PFSK-1 (cell line): ENCODE measurements around the gene ST3GAL2.

Source experiments
- FOXP2 ChIP-seq: optimal IDR thresholded peaks from 2 replicates; pipeline ENCODE3; 2011; ENCODE audit warnings: borderline replicate concordance, control low read depth, inconsistent platforms; ENCODE audit not compliant: insufficient read depth; ENCODE audit errors: extremely low read length, extremely low read depth
- POLR2AphosphoS5 ChIP-seq: IDR thresholded peaks from 2 replicates; pipeline ENCODE4 v1.6.1; 2012; ENCODE audit warnings: low read depth, mild to moderate bottlenecking, control low read depth, low read length, moderate library complexity
- SIN3A ChIP-seq: IDR thresholded peaks from 2 replicates; pipeline ENCODE4 v1.6.1; 2012; ENCODE audit warnings: mild to moderate bottlenecking, low read length, moderate library complexity, borderline replicate concordance; ENCODE audit not compliant: insufficient read depth
- TAF1 ChIP-seq: IDR thresholded peaks from 2 replicates; pipeline ENCODE4 v1.6.1; 2012; ENCODE audit warnings: low read length, control low read depth, borderline replicate concordance; ENCODE audit not compliant: insufficient read depth
- TF ChIP-seq, protein P1 (sequence below), 2 experiments: IDR thresholded peaks; 2 replicates each; pipeline versions ENCODE4 v1.6.1 to v1.8.0; 2011 to 2012; ENCODE audit warnings: low read depth in 2 of 2, low read length in 2 of 2, control low read depth in 1 of 2, inconsistent platforms in 1 of 2, mild to moderate bottlenecking in 1 of 2, moderate library complexity in 1 of 2; ENCODE audit not compliant: insufficient read depth in 1 of 2

DNA sequence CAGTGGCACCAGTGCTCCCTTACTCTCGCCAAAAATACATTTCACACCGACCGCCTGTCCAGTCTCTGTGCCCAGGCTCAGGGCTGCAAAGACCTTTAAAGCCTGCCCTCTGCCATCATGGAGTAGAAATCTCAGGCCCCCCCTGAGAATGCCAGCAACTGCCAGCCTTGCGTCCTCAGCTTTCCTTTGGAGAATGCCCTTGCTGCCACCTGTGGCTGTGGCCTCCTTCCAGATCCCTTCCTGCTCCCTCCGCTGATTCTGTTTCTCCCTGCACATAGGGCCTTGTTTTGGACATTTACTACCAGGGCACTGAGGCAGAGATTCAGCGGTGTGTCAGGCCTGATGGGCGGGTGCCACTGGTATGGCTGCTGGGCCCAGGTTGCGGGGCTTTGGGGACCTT lies 28.7 kb upstream of the ST3GAL2 start:
- TF ChIP-seq TAF1 (no peak), POLR2AphosphoS5 (no peak), SIN3A (no peak), FOXP2 (no peak)
- TF ChIP-seq, protein P1, sequence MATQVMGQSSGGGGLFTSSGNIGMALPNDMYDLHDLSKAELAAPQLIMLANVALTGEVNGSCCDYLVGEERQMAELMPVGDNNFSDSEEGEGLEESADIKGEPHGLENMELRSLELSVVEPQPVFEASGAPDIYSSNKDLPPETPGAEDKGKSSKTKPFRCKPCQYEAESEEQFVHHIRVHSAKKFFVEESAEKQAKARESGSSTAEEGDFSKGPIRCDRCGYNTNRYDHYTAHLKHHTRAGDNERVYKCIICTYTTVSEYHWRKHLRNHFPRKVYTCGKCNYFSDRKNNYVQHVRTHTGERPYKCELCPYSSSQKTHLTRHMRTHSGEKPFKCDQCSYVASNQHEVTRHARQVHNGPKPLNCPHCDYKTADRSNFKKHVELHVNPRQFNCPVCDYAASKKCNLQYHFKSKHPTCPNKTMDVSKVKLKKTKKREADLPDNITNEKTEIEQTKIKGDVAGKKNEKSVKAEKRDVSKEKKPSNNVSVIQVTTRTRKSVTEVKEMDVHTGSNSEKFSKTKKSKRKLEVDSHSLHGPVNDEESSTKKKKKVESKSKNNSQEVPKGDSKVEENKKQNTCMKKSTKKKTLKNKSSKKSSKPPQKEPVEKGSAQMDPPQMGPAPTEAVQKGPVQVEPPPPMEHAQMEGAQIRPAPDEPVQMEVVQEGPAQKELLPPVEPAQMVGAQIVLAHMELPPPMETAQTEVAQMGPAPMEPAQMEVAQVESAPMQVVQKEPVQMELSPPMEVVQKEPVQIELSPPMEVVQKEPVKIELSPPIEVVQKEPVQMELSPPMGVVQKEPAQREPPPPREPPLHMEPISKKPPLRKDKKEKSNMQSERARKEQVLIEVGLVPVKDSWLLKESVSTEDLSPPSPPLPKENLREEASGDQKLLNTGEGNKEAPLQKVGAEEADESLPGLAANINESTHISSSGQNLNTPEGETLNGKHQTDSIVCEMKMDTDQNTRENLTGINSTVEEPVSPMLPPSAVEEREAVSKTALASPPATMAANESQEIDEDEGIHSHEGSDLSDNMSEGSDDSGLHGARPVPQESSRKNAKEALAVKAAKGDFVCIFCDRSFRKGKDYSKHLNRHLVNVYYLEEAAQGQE (IDR thresholded peaks at IDR 0.05; ENCODE audit: insufficient read depth in 1 of 2, low read depth in 2 of 2, low read length in 2 of 2) = no peak
